H9 (cell line): ENCODE data around the gene EIF2AK2. TPM values are rescaled to one million over a fixed set of nuclear protein-coding genes. Genes with fewer than 3 reads are reported as not detected.
A peak's percentile ranks its signal among the peaks of the same experiment; 100 is the strongest.

Source experiments
- DNase-seq: peaks from one replicate; pipeline ENCODE4 v3.0.0-alpha.2; 2017
- H2AFZ ChIP-seq: one replicate; pipeline ENCODE4 v1.6.1; 2013; ENCODE audit warnings: mild to moderate bottlenecking, low read length, control low read depth, moderate library complexity
- H2AK5ac ChIP-seq: 2 replicates; pipeline ENCODE4 v1.6.1; 2013; ENCODE audit warnings: low read length, control low read depth, mixed read lengths; ENCODE audit not compliant: insufficient read length
- H2BK120ac ChIP-seq: one replicate; pipeline ENCODE4 v1.6.1; 2013; ENCODE audit warnings: low read depth, mild to moderate bottlenecking, low read length, control low read depth, inconsistent platforms; ENCODE audit not compliant: poor library complexity, severe bottlenecking
- H2BK12ac ChIP-seq: 2 replicates; pipeline ENCODE4 v1.6.1; 2013; ENCODE audit warnings: low read length, control low read depth, mixed read lengths, low read depth; ENCODE audit not compliant: insufficient read length
- H2BK15ac ChIP-seq: 2 replicates; pipeline ENCODE4 v1.6.1; 2013; ENCODE audit warnings: low read depth, low read length, control low read depth
- H2BK20ac ChIP-seq: one replicate; pipeline ENCODE4 v1.6.1; 2013; ENCODE audit warnings: low read depth, mild to moderate bottlenecking, low read length, control low read depth, inconsistent platforms; ENCODE audit not compliant: poor library complexity, severe bottlenecking
- H2BK5ac ChIP-seq: 2 replicates; pipeline ENCODE4 v1.6.1; 2013; ENCODE audit warnings: low read length, control low read depth, mixed read lengths; ENCODE audit not compliant: insufficient read length
- H3K14ac ChIP-seq: 2 replicates; pipeline ENCODE4 v1.6.1; 2013; ENCODE audit warnings: low read length, control low read depth; ENCODE audit not compliant: insufficient read depth
- H3K18ac ChIP-seq: 2 replicates; pipeline ENCODE4 v1.6.1; 2013; ENCODE audit warnings: low read depth, mild to moderate bottlenecking, mixed read lengths, low read length, control low read depth; ENCODE audit not compliant: insufficient read length
- H3K23ac ChIP-seq: 2 replicates; pipeline ENCODE4 v1.6.1; 2013; ENCODE audit warnings: low read length, control low read depth, mixed read lengths, low read depth; ENCODE audit not compliant: insufficient read length
- H3K23me2 ChIP-seq: 2 replicates; pipeline ENCODE4 v1.6.1; 2013; ENCODE audit warnings: low read depth, mild to moderate bottlenecking, mixed read lengths, low read length, control low read depth; ENCODE audit not compliant: insufficient read length, poor library complexity, severe bottlenecking
- H3K27ac ChIP-seq: 2 replicates; pipeline ENCODE4 v1.5.1; 2013; ENCODE audit warnings: low read length, control low read depth, mixed read lengths, low read depth; ENCODE audit not compliant: insufficient read length
- H3K27me3 ChIP-seq: 2 replicates; pipeline ENCODE4 v1.6.1; 2013; ENCODE audit warnings: low read length, control low read depth, inconsistent platforms; ENCODE audit not compliant: insufficient read depth
- H3K4ac ChIP-seq: 2 replicates; pipeline ENCODE4 v1.6.1; 2013; ENCODE audit warnings: low read depth, mild to moderate bottlenecking, control low read depth, inconsistent platforms, low read length, moderate library complexity
- H3K4me1 ChIP-seq: 2 replicates; pipeline ENCODE4 v1.6.1; 2013; ENCODE audit warnings: low read length, control low read depth, inconsistent platforms; ENCODE audit not compliant: insufficient read depth
- H3K4me2 ChIP-seq: 2 replicates; pipeline ENCODE4 v1.6.1; 2013; ENCODE audit warnings: low read length, control low read depth, mixed read lengths; ENCODE audit not compliant: insufficient read length, insufficient read depth
- H3K56ac ChIP-seq: 2 replicates; pipeline ENCODE4 v1.6.1; 2013; ENCODE audit warnings: low read depth, mild to moderate bottlenecking, mixed read lengths, low read length, control low read depth; ENCODE audit not compliant: insufficient read length
- H3K79me1 ChIP-seq: 2 replicates; pipeline ENCODE4 v1.6.1; 2013; ENCODE audit warnings: low read depth, mild to moderate bottlenecking, moderate library complexity, low read length, control low read depth, inconsistent platforms; ENCODE audit not compliant: insufficient read depth, poor library complexity, severe bottlenecking
- H3K79me2 ChIP-seq: 2 replicates; pipeline ENCODE4 v1.6.1; 2013; ENCODE audit warnings: low read length, control low read depth, inconsistent platforms; ENCODE audit not compliant: insufficient read depth
- H3K9ac ChIP-seq: 2 replicates; pipeline ENCODE4 v1.6.1; 2013; ENCODE audit warnings: low read length, control low read depth, mixed read lengths; ENCODE audit not compliant: insufficient read length; ENCODE audit errors: extremely low read depth
- H3K9me3 ChIP-seq: one replicate; pipeline ENCODE4 v1.6.1; 2013; ENCODE audit warnings: low read depth, low read length, inconsistent platforms; ENCODE audit not compliant: control insufficient read depth
- H3T11ph ChIP-seq: one replicate; pipeline ENCODE4 v1.6.1; 2013; ENCODE audit warnings: mild to moderate bottlenecking, low read length, control low read depth, inconsistent platforms
- H4K20me1 ChIP-seq: one replicate; pipeline ENCODE4 v1.6.1; 2013; ENCODE audit not compliant: control insufficient read depth, insufficient read length, insufficient read depth
- H4K5ac ChIP-seq: 2 replicates; pipeline ENCODE4 v1.6.1; 2013; ENCODE audit warnings: low read depth, mild to moderate bottlenecking, mixed read lengths, low read length, control low read depth; ENCODE audit not compliant: insufficient read length
- H4K8ac ChIP-seq: replicated peaks from 2 replicates; pipeline ENCODE4 v1.6.1; 2013; ENCODE audit warnings: low read length, control low read depth, mixed read lengths, low read depth; ENCODE audit not compliant: insufficient read length
- H4K91ac ChIP-seq: 2 replicates; pipeline ENCODE4 v1.6.1; 2013; ENCODE audit warnings: low read depth, mild to moderate bottlenecking, moderate library complexity, mixed read lengths, low read length, control low read depth; ENCODE audit not compliant: insufficient read length
- H3K27ac Mint-ChIP-seq, 3 experiments: 2 replicates in 2 of 3; 3 replicates in 1 of 3; pipeline ENCODE4 v1.8.0; 2020 to 2021; ENCODE audit warnings: mixed read lengths in 3 of 3, mild to moderate bottlenecking in 1 of 3, moderate library complexity in 1 of 3
- H3K27me3 Mint-ChIP-seq: 2 replicates; pipeline ENCODE4 v1.8.0; 2021; ENCODE audit warnings: low read depth, mild to moderate bottlenecking, moderate library complexity, mixed read lengths
- H3K36me3 Mint-ChIP-seq, 3 experiments: 2 replicates in 2 of 3; 3 replicates in 1 of 3; pipeline ENCODE4 v1.8.0; 2020 to 2021; ENCODE audit warnings: low read depth in 3 of 3, mixed read lengths in 3 of 3; ENCODE audit not compliant: insufficient read depth in 1 of 3
- H3K4me1 Mint-ChIP-seq, 2 experiments: 2 replicates each; pipeline ENCODE4 v1.8.0; 2020; ENCODE audit warnings: mixed read lengths in 2 of 2
- H3K4me3 Mint-ChIP-seq, 2 experiments: 2 replicates in 1 of 2; 3 replicates in 1 of 2; pipeline ENCODE4 v1.8.0; 2020 to 2021; ENCODE audit warnings: mild to moderate bottlenecking in 2 of 2, mixed read lengths in 2 of 2, moderate library complexity in 1 of 2
- H3K9me3 Mint-ChIP-seq, 2 experiments: 2 replicates in 1 of 2; 3 replicates in 1 of 2; pipeline ENCODE4 v1.8.0; 2020; ENCODE audit warnings: mild to moderate bottlenecking in 2 of 2, mixed read lengths in 2 of 2, moderate library complexity in 1 of 2
- CTCF ChIP-seq: fragments of 200-600 bp; sonication (generic); conservative IDR thresholded peaks from 3 replicates; pipeline ENCODE4 v1.8.0; 2021; ENCODE audit warnings: antibody characterized with exemption, mild to moderate bottlenecking
- WGBS: extraction: QIAGEN DNeasy Blood & Tissue Kit; methylation state at CpG from one replicate; pipeline ENCODE4 v1.1.7; 2013; ENCODE audit warnings: missing lambda C conversion rate, low lambda C conversion rate, mixed read lengths; ENCODE audit not compliant: insufficient read length; ENCODE audit errors: extremely low coverage; 5-methylcytosine and 5-hydroxymethylcytosine counted together
- total RNA-seq: library from RNA; stranded (reverse); gene quantifications from 2 replicates; pipeline ENCODE4 v1.2.1, GENCODE V29; 2021

EIF2AK2 gene
- total RNA-seq, 1 experiment from 2014 or later: 55.7 TPM

GRCh38 chr2:37149626-37150322 is 7.0 kb downstream of the EIF2AK2 start:
- Histone ChIP-seq H4K5ac (no peak overlapping the region), H3K4ac (no peak overlapping the region), H2BK120ac (no peak overlapping the region), H3K79me1 (peaks cover 5% of the 10 kb centered on the region), H3K9ac (no peak overlapping the region), H2AFZ (no peak overlapping the region), H3K56ac (no peak overlapping the region), H3K27me3 (no peaks in the 10 kb centered on the region), H3K27ac (no peak overlapping the region), H3K79me2 (no peaks in the 10 kb centered on the region), H2BK20ac (no peak overlapping the region), H3K23me2 (no peaks in the 10 kb centered on the region), H2BK12ac (no peak overlapping the region), H3K4me1 (no peaks in the 10 kb centered on the region), H4K8ac (no peak overlapping the region), H3K23ac (no peak overlapping the region), H2AK5ac (no peak overlapping the region), H3T11ph (no peak overlapping the region), H3K9me3 (no peaks in the 10 kb centered on the region), H3K14ac (no peak overlapping the region), H3K4me2 (no peak overlapping the region), H2BK5ac (no peak overlapping the region), H3K18ac (no peak overlapping the region), H4K20me1 (no peaks in the 10 kb centered on the region), H4K91ac (no peak overlapping the region), H2BK15ac (no peak overlapping the region)
- H3K27me3 Mint-ChIP-seq: no peaks in the 10 kb centered on the region
- no peak for TF ChIP-seq CTCF
- peaks cover 14 to 20% of the 10 kb centered on the region in 2 experiments for H3K4me1 Mint-ChIP-seq
- no peaks in the 10 kb centered on the region for H3K9me3 Mint-ChIP-seq
- H3K4me3 Mint-ChIP-seq: no peak overlapping the region
- H3K36me3 Mint-ChIP-seq: peaks cover 20 to 53% (median 53%) of the 10 kb centered on the region in 3 experiments
- DNase-seq: no peak
- peak overlapping the region in 2 of 3 experiments; percentile 6 to 32; a peak in 2 of 7 replicates for H3K27ac Mint-ChIP-seq
- no CpG with 5 or more reads among the region's 6 CpGs for WGBS
